GM19035 (cell line): Measurements from ENCODE around the gene AP2S1.
"Not testable (repeated sequence)": the region's sequence is repeated elsewhere in the genome, so short reads cannot be mapped to it uniquely, and the experiment has no call there.

Experiments
- ATAC-seq: cut with Tn5 transposase; IDR thresholded peaks from one replicate; pipeline ENCODE4 v1.9.1; 2021; ENCODE audit not compliant: unreplicated experiment

Gene AP2S1

GRCh38 chr19:46844067-46844489 is 6.6 kb downstream of the AP2S1 start:
- no peak for ATAC-seq

GRCh38 chr19:46842791-46843190 is 7.9 kb downstream of the AP2S1 start:
- ATAC-seq = no peak

GRCh38 chr19:46841458-46842083 is 9.1 kb downstream of the AP2S1 start:
- no peak for ATAC-seq

- no peak for ATAC-seq
Measured at GRCh38 chr19:46840498-46840942, 10.1 kb downstream of the AP2S1 start.

- ATAC-seq = no peak
Measured at GRCh38 chr19:46839752-46840497, 10.7 kb downstream of the AP2S1 start.

- no peak for ATAC-seq
Measured at GRCh38 chr19:46838160-46838559, 12.5 kb downstream of the AP2S1 start.

GRCh38 chr19:46834984-46835383 is 15.7 kb downstream of the AP2S1 start:
- no peak for ATAC-seq

- ATAC-seq = no peak
Measured at GRCh38 chr19:46834121-46834520, 16.5 kb downstream of the AP2S1 start.

GRCh38 chr19:46830864-46831263 is 19.8 kb downstream of the AP2S1 start:
- no peak for ATAC-seq

GRCh38 chr19:46828484-46828883 is 22.2 kb downstream of the AP2S1 start:
- ATAC-seq = no peak

- ATAC-seq = no peak
Measured at GRCh38 chr19:46825731-46826055, 25.0 kb downstream of the AP2S1 start.

GRCh38 chr19:46824890-46825730 is 25.5 kb downstream of the AP2S1 start:
- no peak for ATAC-seq

GRCh38 chr19:46823049-46823448 is 27.6 kb downstream of the AP2S1 start:
- ATAC-seq = no peak

GRCh38 chr19:46822410-46822787 is 28.2 kb downstream of the AP2S1 start:
- not testable (repeated sequence) for ATAC-seq

- no peak for ATAC-seq
Measured at GRCh38 chr19:46821512-46822409, 28.9 kb downstream of the AP2S1 start.

GRCh38 chr19:46818812-46819211 is 31.8 kb downstream of the AP2S1 start:
- no peak for ATAC-seq

- ATAC-seq = no peak
Measured at GRCh38 chr19:46815833-46816627, 34.6 kb downstream of the AP2S1 start.

GRCh38 chr19:46813839-46814358 is 36.7 kb downstream of the AP2S1 start:
- no peak for ATAC-seq

GRCh38 chr19:46812977-46813838 is 37.4 kb downstream of the AP2S1 start:
- no peak for ATAC-seq
